ENCODE data around the gene SLC7A10.
A peak's percentile ranks its signal among the peaks of the same experiment; 100 is the strongest.

SLC7A10 gene

GRCh38 chr19:33216198-33216830 is 9.3 kb downstream of the SLC7A10 start:
- Histone ChIP-seq H3K4me1 (ENCODE audit: insufficient read depth, low read length) (no peaks in the 10 kb centered on the region), H2AFZ (ENCODE audit: low read depth, low read length) (no peak overlapping the region), H4K20me1 (ENCODE audit: insufficient read depth, low read length) (no peaks in the 10 kb centered on the region), H3K36me3 (ENCODE audit: insufficient read depth, low read length) (no peaks in the 10 kb centered on the region), H3K4me2 (ENCODE audit: insufficient read depth, low read length) (no peak overlapping the region), H3K27me3 (ENCODE audit: insufficient read depth, low read length, poor library complexity) (no peaks in the 10 kb centered on the region), H3K9ac (ENCODE audit: low read depth, low read length) (no peak overlapping the region), H3K27ac (ENCODE audit: low read length) (no peak overlapping the region), H3K79me2 (ENCODE audit: insufficient read depth, low read length) (no peaks in the 10 kb centered on the region), H3K4me3 (ENCODE audit: low read depth in 1 of 2, low read length in 2 of 2) (no peak overlapping the region), H3K9me3 (ENCODE audit: insufficient read depth, low read length, severe bottlenecking) (no peaks in the 10 kb centered on the region)
- no peak for DNase-seq
- ATAC-seq (ENCODE audit: insufficient read depth, low read depth) = no peak
- TF ChIP-seq EZH2 (IDR thresholded peaks at IDR 0.05; ENCODE audit: borderline replicate concordance, low read depth, low read length, severe bottlenecking) = no peak
- TF ChIP-seq CTCF (IDR thresholded peaks at IDR 0.05; ENCODE audit: borderline replicate concordance, extremely low read depth, low read length, poor library complexity, severe bottlenecking) = peak; percentile 20

DNA sequence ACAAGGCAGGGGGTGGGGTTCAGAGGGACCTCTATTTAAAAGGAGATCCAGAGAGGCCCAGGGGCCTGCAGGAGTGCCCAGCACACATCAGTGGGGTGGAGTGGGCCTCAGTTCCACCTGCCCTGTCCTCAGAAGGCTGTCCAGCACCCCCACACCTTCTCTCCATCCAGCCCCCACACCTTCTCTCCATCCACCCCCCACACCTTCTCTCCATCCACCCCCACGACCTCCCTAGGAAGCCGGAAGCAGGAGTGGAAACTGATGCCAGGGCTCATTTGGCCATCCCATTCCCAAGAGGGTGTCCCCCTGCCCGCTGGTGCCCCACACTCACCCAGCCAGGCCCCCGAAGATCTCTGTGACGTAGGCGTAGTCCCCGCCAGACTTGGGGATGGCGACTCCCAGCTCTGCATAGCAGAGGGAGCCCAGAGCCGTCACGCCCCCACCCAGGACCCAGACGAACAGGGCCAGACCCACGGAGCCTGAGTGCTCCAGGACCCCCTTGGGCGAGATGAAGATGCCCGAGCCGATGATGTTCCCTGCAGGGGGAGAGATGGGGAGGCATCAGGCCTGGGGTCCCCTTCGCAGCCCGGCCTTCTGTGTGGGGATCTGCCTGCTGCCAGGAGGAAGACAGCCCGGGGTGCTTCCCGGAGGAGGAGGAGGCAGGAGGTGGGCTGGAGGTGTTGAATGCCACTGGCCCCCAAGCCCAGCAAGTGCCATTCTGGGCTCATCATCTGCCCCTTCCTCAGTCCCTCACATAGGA is 10.0 kb downstream of the SLC7A10 start:
- no peak for DNase-seq
- Histone ChIP-seq H3K9me3 (ENCODE audit: insufficient read depth, low read length, severe bottlenecking) (no peaks in the 10 kb centered on the region), H3K27me3 (ENCODE audit: insufficient read depth, low read length, poor library complexity) (no peaks in the 10 kb centered on the region), H3K4me3 (ENCODE audit: low read depth in 1 of 2, low read length in 2 of 2) (no peak overlapping the region), H3K27ac (ENCODE audit: low read length) (no peak overlapping the region), H3K4me1 (ENCODE audit: insufficient read depth, low read length) (no peaks in the 10 kb centered on the region), H3K36me3 (ENCODE audit: insufficient read depth, low read length) (no peaks in the 10 kb centered on the region), H2AFZ (ENCODE audit: low read depth, low read length) (no peak overlapping the region), H3K79me2 (ENCODE audit: insufficient read depth, low read length) (no peaks in the 10 kb centered on the region), H3K4me2 (ENCODE audit: insufficient read depth, low read length) (no peak overlapping the region), H3K9ac (ENCODE audit: low read depth, low read length) (no peak overlapping the region), H4K20me1 (ENCODE audit: insufficient read depth, low read length) (no peaks in the 10 kb centered on the region)
- TF ChIP-seq CTCF (IDR thresholded peaks at IDR 0.05; ENCODE audit: borderline replicate concordance, extremely low read depth, low read length, poor library complexity, severe bottlenecking) (no peak), EZH2 (IDR thresholded peaks at IDR 0.05; ENCODE audit: borderline replicate concordance, low read depth, low read length, severe bottlenecking) (no peak)
- no peak for ATAC-seq (ENCODE audit: insufficient read depth, low read depth)

GRCh38 chr19:33214596-33214995 is 11.1 kb downstream of the SLC7A10 start:
- H3K4me2 ChIP-seq (ENCODE audit: insufficient read depth, low read length) = no peak overlapping the region
- no peaks in the 10 kb centered on the region for H3K4me1 ChIP-seq (ENCODE audit: insufficient read depth, low read length)
- ATAC-seq (ENCODE audit: insufficient read depth, low read depth) = no peak
- no peaks in the 10 kb centered on the region for H3K36me3 ChIP-seq (ENCODE audit: insufficient read depth, low read length)
- no peaks in the 10 kb centered on the region for H4K20me1 ChIP-seq (ENCODE audit: insufficient read depth, low read length)
- no peak overlapping the region for H3K9ac ChIP-seq (ENCODE audit: low read depth, low read length)
- no peak overlapping the region for H2AFZ ChIP-seq (ENCODE audit: low read depth, low read length)
- no peaks in the 10 kb centered on the region for H3K9me3 ChIP-seq (ENCODE audit: insufficient read depth, low read length, severe bottlenecking)
- no peak overlapping the region for H3K4me3 ChIP-seq (ENCODE audit: low read depth in 1 of 2, low read length in 2 of 2)
- DNase-seq = no peak
- TF ChIP-seq EZH2 (IDR thresholded peaks at IDR 0.05; ENCODE audit: borderline replicate concordance, low read depth, low read length, severe bottlenecking) (no peak), CTCF (IDR thresholded peaks at IDR 0.05; ENCODE audit: borderline replicate concordance, extremely low read depth, low read length, poor library complexity, severe bottlenecking) (peak; percentile 34)
- no peak overlapping the region for H3K27ac ChIP-seq (ENCODE audit: low read length)
- H3K27me3 ChIP-seq (ENCODE audit: insufficient read depth, low read length, poor library complexity) = no peaks in the 10 kb centered on the region
- no peaks in the 10 kb centered on the region for H3K79me2 ChIP-seq (ENCODE audit: insufficient read depth, low read length)
